HG03139 (cell line): ENCODE measurements around the gene NRXN3.

Experiments used
- ATAC-seq: cut with Tn5 transposase; IDR thresholded peaks from one replicate; pipeline ENCODE4 v1.9.1; 2021; ENCODE audit not compliant: unreplicated experiment

NRXN3 gene

GRCh38 chr14:79043194-79043889 is 873.2 kb downstream of the NRXN3 start:
- no peak for ATAC-seq

- ATAC-seq = no peak
Measured at GRCh38 chr14:79044894-79045624, 874.9 kb downstream of the NRXN3 start.

DNA sequence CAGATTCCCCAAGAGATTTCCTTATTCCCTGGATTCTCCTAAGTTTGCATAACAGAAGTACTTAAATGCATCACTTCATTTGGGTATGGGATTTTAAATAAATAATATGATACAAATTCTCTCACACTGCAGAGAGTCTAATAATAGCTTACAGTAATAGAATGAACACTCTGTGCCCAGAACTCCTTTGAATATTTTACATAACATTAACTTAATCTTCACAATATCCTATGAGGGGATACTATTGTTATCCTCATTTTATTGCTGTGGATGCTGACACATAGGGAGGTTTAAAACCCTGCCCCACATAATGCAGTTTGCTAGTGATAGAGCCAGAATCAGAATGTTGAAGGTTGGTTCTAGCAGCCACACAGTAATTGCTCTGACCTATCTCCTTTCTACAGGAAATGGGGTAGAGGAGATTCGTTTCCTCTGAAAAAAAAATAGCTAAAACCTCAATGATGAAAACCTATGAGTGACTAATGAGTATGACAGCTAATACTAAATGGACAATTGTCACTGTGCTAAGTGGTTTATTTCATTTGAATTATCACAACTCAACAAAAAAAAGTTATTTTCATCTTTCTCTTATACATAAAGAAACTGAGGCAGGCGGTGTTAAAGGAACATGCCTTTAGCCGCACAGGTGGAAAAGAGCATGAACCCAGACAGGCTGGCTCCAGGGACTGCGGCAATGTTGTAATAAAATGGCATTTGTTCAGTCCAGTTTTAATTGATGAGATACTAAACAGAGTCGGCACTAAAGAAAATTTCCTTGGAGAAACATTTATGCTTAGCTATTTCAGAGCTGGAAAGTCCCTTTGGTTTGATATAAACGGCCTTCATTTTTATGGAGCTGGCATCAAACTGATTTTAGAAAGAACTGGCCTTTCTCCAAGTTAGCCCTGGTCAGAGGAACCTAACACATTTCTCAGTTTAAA is 880.9 kb downstream of the NRXN3 start:
- no peak for ATAC-seq

- ATAC-seq = no peak
Measured at GRCh38 chr14:79051742-79052141, 881.6 kb downstream of the NRXN3 start.

- ATAC-seq = no peak
Measured at GRCh38 chr14:79056879-79057278, 886.7 kb downstream of the NRXN3 start.

GRCh38 chr14:79057333-79057732 is 887.2 kb downstream of the NRXN3 start:
- no peak for ATAC-seq

DNA sequence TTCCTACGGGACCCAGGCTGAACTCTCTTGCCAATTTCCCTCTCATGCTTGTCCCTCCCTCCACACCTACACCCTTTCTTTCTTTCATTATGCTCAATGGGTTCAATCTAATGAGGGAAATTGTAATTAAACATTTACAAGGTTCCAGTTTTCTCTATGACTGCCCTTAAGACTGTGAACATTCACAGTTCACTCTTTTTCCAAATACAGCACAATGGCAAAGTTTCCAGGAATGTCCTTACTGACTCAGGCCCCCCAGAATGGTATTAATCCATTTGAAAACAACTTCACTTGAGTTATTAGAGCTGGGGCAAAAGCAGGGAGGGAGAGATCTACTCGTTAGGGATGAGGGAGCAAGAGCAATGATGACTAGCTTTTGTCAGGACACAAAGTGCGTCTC is 892.1 kb downstream of the NRXN3 start:
- ATAC-seq = no peak

- ATAC-seq = no peak
Measured at GRCh38 chr14:79064214-79064613, 894.0 kb downstream of the NRXN3 start.

- no peak for ATAC-seq
Measured at GRCh38 chr14:79074510-79074909, 904.3 kb downstream of the NRXN3 start.

- ATAC-seq = no peak
Measured at GRCh38 chr14:79076428-79076827, 906.3 kb downstream of the NRXN3 start.

DNA sequence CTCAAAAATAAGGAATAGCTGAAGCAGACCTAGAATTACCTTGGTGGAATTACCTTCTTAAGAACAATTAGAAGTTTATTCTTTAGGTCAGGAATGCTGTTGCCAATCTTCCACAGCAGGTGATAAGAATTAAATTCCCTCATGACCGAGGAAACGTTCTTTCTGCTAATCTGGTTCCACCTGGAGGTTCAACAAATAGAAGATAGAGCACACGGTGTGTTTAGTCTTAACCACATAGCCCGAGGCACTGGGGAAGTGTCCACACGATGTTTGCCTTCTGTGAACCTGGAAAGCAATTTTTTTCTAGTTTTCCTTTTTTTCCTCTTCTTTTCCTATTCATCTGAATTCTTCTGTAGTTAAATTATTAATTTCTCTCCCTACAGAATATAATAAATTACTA is 906.9 kb downstream of the NRXN3 start:
- ATAC-seq = no peak

DNA sequence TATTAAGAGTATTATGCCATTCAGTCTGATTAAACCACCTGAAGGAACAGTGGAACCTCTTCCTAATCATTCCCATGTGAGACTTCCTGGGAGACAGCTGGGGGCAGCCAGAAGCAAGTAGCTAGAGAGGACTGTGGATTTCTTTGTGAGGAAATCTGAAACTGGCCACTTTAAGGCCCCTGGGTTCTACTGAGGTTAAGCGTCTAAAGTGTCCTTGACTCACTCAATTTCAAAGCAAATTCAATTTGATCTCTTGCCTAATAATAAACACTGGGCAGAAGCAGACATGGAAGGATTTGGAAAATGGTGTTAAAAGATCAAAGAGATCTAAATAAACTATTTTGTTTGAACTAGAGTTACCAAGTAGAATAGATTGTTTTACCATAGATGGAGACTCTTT is 909.9 kb downstream of the NRXN3 start:
- ATAC-seq = no peak

- ATAC-seq = no peak
Measured at GRCh38 chr14:79082883-79083282, 912.7 kb downstream of the NRXN3 start.

GRCh38 chr14:79083356-79083755 is 913.2 kb downstream of the NRXN3 start:
- no peak for ATAC-seq

GRCh38 chr14:79084861-79085260 is 914.7 kb downstream of the NRXN3 start:
- no peak for ATAC-seq

- no peak for ATAC-seq
Measured at GRCh38 chr14:79089576-79089975, 919.4 kb downstream of the NRXN3 start.

DNA sequence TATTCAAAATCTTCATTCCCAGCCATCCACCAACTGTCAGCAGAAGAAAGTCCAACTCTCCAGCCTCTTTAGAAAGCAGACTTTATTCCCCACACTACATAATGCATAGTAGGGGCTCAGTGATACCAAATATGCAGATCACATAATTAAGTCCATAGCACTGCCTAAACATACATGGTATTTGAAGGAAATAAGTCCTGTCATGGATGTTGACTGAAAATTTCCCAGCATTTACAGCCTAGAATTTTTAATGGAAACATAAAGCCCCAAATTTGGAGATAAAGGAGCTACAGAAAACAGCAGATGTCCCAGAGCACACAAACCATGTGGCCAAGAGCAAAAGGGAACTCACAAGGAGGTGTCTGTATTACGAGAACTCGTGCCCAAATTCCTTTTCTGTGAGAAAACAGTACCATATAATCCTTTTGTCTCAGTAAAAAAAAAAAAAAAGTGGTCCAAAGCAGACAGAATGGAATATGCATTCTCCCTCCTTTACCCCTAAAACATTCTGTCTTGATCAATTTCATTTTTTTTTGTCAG is 920.5 kb downstream of the NRXN3 start:
- no peak for ATAC-seq

DNA sequence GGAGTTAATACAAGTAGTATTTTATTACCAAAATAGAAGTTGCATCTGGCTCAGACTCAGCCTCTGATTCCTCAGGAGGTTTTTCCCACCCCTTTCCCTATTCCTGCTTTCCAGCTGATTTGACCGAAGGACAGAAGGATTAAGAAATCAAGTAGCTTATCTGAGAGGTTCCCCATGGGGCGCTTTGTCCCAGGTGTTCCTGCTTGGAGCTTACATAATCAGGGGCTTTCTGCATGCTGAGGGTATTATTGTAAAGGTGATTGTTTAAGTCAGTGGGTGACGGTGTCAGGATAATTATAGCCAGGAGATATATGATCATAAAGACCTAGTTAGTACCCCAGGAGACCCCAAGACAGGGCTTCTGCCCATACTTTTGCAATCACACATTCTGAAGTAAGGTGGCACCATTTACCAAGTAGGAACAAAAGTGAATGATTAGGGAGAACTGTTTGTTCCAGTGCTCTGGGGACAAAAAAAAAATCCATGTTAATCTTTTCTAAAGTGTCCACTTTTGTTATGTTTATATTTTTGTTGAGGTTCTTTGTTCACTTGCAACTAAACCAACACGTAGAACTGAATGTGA is 921.3 kb downstream of the NRXN3 start:
- ATAC-seq = no peak

- no peak for ATAC-seq
Measured at GRCh38 chr14:79093531-79093930, 923.4 kb downstream of the NRXN3 start.

DNA sequence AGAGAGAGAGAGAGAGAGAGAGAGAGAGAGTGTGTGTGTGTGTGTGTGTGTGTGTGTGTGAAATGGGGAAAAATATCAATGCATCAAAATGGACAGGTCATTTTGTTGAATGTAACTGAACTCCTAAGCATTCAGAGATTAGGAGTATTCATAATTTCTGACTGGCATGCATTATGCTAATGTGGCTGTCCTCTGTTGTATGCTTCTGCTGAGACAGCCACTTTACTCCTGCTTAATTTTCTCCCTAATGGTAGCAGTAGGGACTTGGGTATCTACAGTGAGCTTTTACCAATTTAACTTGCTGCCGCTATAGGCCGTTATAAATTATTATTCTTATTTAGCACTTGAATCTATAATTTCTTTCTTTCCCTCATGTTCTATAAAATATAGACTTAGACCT is 924.8 kb downstream of the NRXN3 start:
- ATAC-seq = no peak

- no peak for ATAC-seq
Measured at GRCh38 chr14:79096811-79097210, 926.6 kb downstream of the NRXN3 start.
